OCI-LY7 (cell line): Measurements from ENCODE around the gene DLGAP1.

Experiments used
- CTCF ChIP-seq: fragments of 200-600 bp; sonication (generic); conservative IDR thresholded peaks from 2 replicates; pipeline ENCODE4 v1.5.1; 2014; ENCODE audit warnings: mild to moderate bottlenecking, antibody characterized with exemption, low read length, moderate library complexity, mixed read lengths
- EZH2phosphoT487 ChIP-seq: fragments of 200-600 bp; sonication (generic); IDR thresholded peaks from 2 replicates; pipeline ENCODE4 v1.6.1; 2018; ENCODE audit warnings: low read depth, borderline replicate concordance, mild to moderate bottlenecking, mixed run types, antibody characterized with exemption, low read length, moderate library complexity, mixed read lengths

- TF ChIP-seq CTCF, result no peak
- TF ChIP-seq EZH2phosphoT487, result no peak
Observed at GRCh38 chr18:3693410-3693809, 761.7 kb downstream of the DLGAP1 start.
